Liver (tissue), 9 donors: ENCODE results near the gene ARVCF. TPM values are rescaled to one million over a fixed set of nuclear protein-coding genes. Genes with fewer than 3 reads are reported as not detected.

Source experiments
- DNase-seq: peaks from one replicate; pipeline ENCODE4 v3.0.0-alpha.2; 2017; ENCODE audit warnings: low spot score
- H3K27ac ChIP-seq, 2 donors: one replicate each; pipeline ENCODE4 v1.7.0; 2013; ENCODE audit warnings: inconsistent platforms in 2 of 2, low read length in 2 of 2, control low read depth in 1 of 2, low read depth in 1 of 2, mild to moderate bottlenecking in 1 of 2
- H3K27me3 ChIP-seq, 4 donors: one replicate each; pipeline versions ENCODE4 v1.6.1 to v1.7.0; 2013; ENCODE audit warnings: low read length in 3 of 4, inconsistent platforms in 1 of 4, mild to moderate bottlenecking in 1 of 4, moderate library complexity in 1 of 4; ENCODE audit not compliant: control insufficient read depth in 4 of 4, insufficient read depth in 4 of 4
- H3K36me3 ChIP-seq, 4 donors: one replicate each; pipeline versions ENCODE4 v1.6.1 to v1.7.0; 2013; ENCODE audit warnings: low read length in 3 of 4, mild to moderate bottlenecking in 3 of 4, low read depth in 1 of 4, moderate library complexity in 1 of 4; ENCODE audit not compliant: control insufficient read depth in 4 of 4, insufficient read depth in 3 of 4
- H3K4me1 ChIP-seq, 4 donors: one replicate each; pipeline versions ENCODE4 v1.6.1 to v1.7.0; 2013; ENCODE audit warnings: low read length in 3 of 4, mild to moderate bottlenecking in 3 of 4, moderate library complexity in 1 of 4; ENCODE audit not compliant: control insufficient read depth in 4 of 4, insufficient read depth in 4 of 4
- H3K4me3 ChIP-seq, 3 donors: one replicate each; pipeline versions ENCODE4 v1.6.1 to v1.7.0; 2013; ENCODE audit warnings: low read length in 3 of 3, control low read depth in 1 of 3, low read depth in 1 of 3, mild to moderate bottlenecking in 1 of 3
- H3K9ac ChIP-seq, 2 donors: one replicate each; pipeline ENCODE4 v1.7.0; 2013; ENCODE audit warnings: low read length in 2 of 2, mild to moderate bottlenecking in 2 of 2, moderate library complexity in 2 of 2, control low read depth in 1 of 2, low read depth in 1 of 2
- H3K9me3 ChIP-seq, 4 donors: one replicate each; pipeline versions ENCODE4 v1.6.1 to v1.7.0; 2013; ENCODE audit warnings: low read length in 3 of 4; ENCODE audit not compliant: control insufficient read depth in 4 of 4
- ATF3 ChIP-seq: IDR thresholded peaks from 2 replicates; pipeline ENCODE4 v1.6.1; 2016; ENCODE audit warnings: antibody characterized with exemption
- CTCF ChIP-seq: fragments of 150-350 bp; IDR thresholded peaks from 2 replicates; pipeline ENCODE4 v1.5.1; 2017; ENCODE audit warnings: improper control_type of control experiment, low read depth, low read length; ENCODE audit not compliant: missing input control
- EGR1 ChIP-seq, 2 donors: IDR thresholded peaks; 2 replicates each; pipeline ENCODE4 v1.6.1; 2016 to 2018; ENCODE audit warnings: antibody characterized with exemption in 2 of 2, low read depth in 2 of 2
- FOXA1 ChIP-seq: IDR thresholded peaks from 2 replicates; pipeline ENCODE4 v1.6.1; 2016; ENCODE audit warnings: antibody characterized with exemption
- FOXA2 ChIP-seq: IDR thresholded peaks from 2 replicates; pipeline ENCODE4 v1.6.1; 2016; ENCODE audit warnings: antibody characterized with exemption
- GABPA ChIP-seq, 2 donors: IDR thresholded peaks in 1 of 2; conservative IDR thresholded peaks in 1 of 2; 2 replicates each; pipeline ENCODE4 v1.6.1; 2016; ENCODE audit warnings: antibody characterized with exemption in 2 of 2, mild to moderate bottlenecking in 1 of 2, moderate library complexity in 1 of 2
- HNF4A ChIP-seq, 2 donors: conservative IDR thresholded peaks; 2 replicates each; pipeline ENCODE4 v1.6.1; 2016; ENCODE audit warnings: antibody characterized with exemption in 2 of 2, mild to moderate bottlenecking in 2 of 2
- HNF4G ChIP-seq: IDR thresholded peaks from 2 replicates; pipeline ENCODE4 v1.6.1; 2016; ENCODE audit warnings: antibody characterized with exemption
- JUND ChIP-seq, 2 donors: IDR thresholded peaks; 2 replicates each; pipeline ENCODE4 v1.6.1; 2016; ENCODE audit warnings: antibody characterized with exemption in 2 of 2
- NR2F2 ChIP-seq: IDR thresholded peaks from 2 replicates; pipeline ENCODE4 v1.6.1; 2016; ENCODE audit warnings: antibody characterized with exemption
- RAD21 ChIP-seq, 2 donors: IDR thresholded peaks; 2 replicates each; pipeline ENCODE4 v1.6.1; 2016; ENCODE audit warnings: antibody characterized with exemption in 2 of 2, mild to moderate bottlenecking in 2 of 2
- RXRA ChIP-seq, 2 donors: IDR thresholded peaks; 2 replicates each; pipeline ENCODE4 v1.6.1; 2017 to 2018; ENCODE audit warnings: antibody characterized with exemption in 2 of 2, mild to moderate bottlenecking in 1 of 2
- SP1 ChIP-seq: IDR thresholded peaks from 2 replicates; pipeline ENCODE4 v1.6.1; 2018; ENCODE audit warnings: antibody characterized with exemption, mild to moderate bottlenecking
- TAF1 ChIP-seq: conservative IDR thresholded peaks from 2 replicates; pipeline ENCODE4 v1.6.1; 2016; ENCODE audit warnings: antibody characterized with exemption, mild to moderate bottlenecking
- YY1 ChIP-seq: IDR thresholded peaks from 2 replicates; pipeline ENCODE4 v1.6.1; 2016; ENCODE audit warnings: antibody characterized with exemption, mild to moderate bottlenecking
- WGBS: extraction: QIAGEN DNeasy Blood & Tissue Kit; methylation state at CpG from one replicate; pipeline ENCODE4 v1.1.7; 2013; 5-methylcytosine and 5-hydroxymethylcytosine counted together
- polyA plus RNA-seq, 2 donors: library from polyadenylated mRNA; stranded (reverse) in 1 of 2; unstranded in 1 of 2; fragments of 200-250 nt in 1 of 2; fragments of >200 nt in 1 of 2; fragmentation: Nextera tagmentation in 1 of 2; extraction: Ambion mirVana in 1 of 2; gene quantifications; one replicate each; pipeline versions ENCODE4 v1.2.1 to v1.2.3, GENCODE V29; 2013 to 2015
- total RNA-seq, 2 donors: library from RNA; depleted of rRNA; stranded (reverse); fragments of >200 nt; gene quantifications; one replicate each; pipeline ENCODE4 v1.2.3, GENCODE V29; 2014
- TF ChIP-seq, protein P1 (sequence below): IDR thresholded peaks from 2 replicates; pipeline ENCODE4 v1.6.1; 2016; ENCODE audit warnings: antibody characterized with exemption, mild to moderate bottlenecking
- TF ChIP-seq, protein P2 (sequence below): IDR thresholded peaks from 2 replicates; pipeline ENCODE4 v1.6.1; 2016; ENCODE audit warnings: antibody characterized with exemption
- TF ChIP-seq, protein P3 (sequence below): IDR thresholded peaks from 2 replicates; pipeline ENCODE4 v1.6.1; 2016; ENCODE audit warnings: antibody characterized with exemption
- donor health status: healthy.
- donor health status: healthy.
- donor health status: healthy.
- donor health status: healthy.
- donor health status: healthy.

The ARVCF gene
- total and polyA plus RNA-seq, 4 donors: 3.8 to 48.8 (median 26.1) TPM

GRCh38 chr22:20022231-20022977 lies 5.8 kb upstream of the ARVCF start:
- H3K9ac ChIP-seq: peak overlapping the region in 1 of 2 donors; percentile 82
- no peak for DNase-seq
- WGBS: 90% methylated on average over 11 of the region's 11 CpGs

More at GRCh38 chr22:20022231-20022977, 5.8 kb upstream of the ARVCF start:
- H3K4me3 ChIP-seq: peak overlapping the region in 2 of 3 donors; percentile 85 to 95
- H3K9me3 ChIP-seq: no peaks in the 10 kb centered on the region
- H3K27me3 ChIP-seq: no peaks in the 10 kb centered on the region
- H3K4me1 ChIP-seq: peaks cover 6 to 40% (median 27%) of the 10 kb centered on the region in 4 donors
- H3K36me3 ChIP-seq: peaks cover 0 to 3% (median 0%) of the 10 kb centered on the region in 4 donors
- TF ChIP-seq RAD21 (IDR thresholded peaks at IDR 0.05) (no peak), FOXA1 (no peak), HNF4A (conservative IDR thresholded peaks at IDR 0.05) (no peak), ATF3 (no peak), YY1 (no peak), FOXA2 (no peak), EGR1 (IDR thresholded peaks at IDR 0.05; ENCODE audit: low read depth in 2 of 2) (no peak), CTCF (no peak), TAF1 (no peak), RXRA (IDR thresholded peaks at IDR 0.05) (no peak), HNF4G (no peak), SP1 (no peak), GABPA (IDR thresholded peaks at IDR 0.05 in 1 of 2, conservative IDR thresholded peaks at IDR 0.05 in 1 of 2) (no peak), NR2F2 (no peak), JUND (IDR thresholded peaks at IDR 0.05) (no peak)
- TF ChIP-seq, protein P1, sequence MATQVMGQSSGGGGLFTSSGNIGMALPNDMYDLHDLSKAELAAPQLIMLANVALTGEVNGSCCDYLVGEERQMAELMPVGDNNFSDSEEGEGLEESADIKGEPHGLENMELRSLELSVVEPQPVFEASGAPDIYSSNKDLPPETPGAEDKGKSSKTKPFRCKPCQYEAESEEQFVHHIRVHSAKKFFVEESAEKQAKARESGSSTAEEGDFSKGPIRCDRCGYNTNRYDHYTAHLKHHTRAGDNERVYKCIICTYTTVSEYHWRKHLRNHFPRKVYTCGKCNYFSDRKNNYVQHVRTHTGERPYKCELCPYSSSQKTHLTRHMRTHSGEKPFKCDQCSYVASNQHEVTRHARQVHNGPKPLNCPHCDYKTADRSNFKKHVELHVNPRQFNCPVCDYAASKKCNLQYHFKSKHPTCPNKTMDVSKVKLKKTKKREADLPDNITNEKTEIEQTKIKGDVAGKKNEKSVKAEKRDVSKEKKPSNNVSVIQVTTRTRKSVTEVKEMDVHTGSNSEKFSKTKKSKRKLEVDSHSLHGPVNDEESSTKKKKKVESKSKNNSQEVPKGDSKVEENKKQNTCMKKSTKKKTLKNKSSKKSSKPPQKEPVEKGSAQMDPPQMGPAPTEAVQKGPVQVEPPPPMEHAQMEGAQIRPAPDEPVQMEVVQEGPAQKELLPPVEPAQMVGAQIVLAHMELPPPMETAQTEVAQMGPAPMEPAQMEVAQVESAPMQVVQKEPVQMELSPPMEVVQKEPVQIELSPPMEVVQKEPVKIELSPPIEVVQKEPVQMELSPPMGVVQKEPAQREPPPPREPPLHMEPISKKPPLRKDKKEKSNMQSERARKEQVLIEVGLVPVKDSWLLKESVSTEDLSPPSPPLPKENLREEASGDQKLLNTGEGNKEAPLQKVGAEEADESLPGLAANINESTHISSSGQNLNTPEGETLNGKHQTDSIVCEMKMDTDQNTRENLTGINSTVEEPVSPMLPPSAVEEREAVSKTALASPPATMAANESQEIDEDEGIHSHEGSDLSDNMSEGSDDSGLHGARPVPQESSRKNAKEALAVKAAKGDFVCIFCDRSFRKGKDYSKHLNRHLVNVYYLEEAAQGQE: no peak
- TF ChIP-seq, protein P2, sequence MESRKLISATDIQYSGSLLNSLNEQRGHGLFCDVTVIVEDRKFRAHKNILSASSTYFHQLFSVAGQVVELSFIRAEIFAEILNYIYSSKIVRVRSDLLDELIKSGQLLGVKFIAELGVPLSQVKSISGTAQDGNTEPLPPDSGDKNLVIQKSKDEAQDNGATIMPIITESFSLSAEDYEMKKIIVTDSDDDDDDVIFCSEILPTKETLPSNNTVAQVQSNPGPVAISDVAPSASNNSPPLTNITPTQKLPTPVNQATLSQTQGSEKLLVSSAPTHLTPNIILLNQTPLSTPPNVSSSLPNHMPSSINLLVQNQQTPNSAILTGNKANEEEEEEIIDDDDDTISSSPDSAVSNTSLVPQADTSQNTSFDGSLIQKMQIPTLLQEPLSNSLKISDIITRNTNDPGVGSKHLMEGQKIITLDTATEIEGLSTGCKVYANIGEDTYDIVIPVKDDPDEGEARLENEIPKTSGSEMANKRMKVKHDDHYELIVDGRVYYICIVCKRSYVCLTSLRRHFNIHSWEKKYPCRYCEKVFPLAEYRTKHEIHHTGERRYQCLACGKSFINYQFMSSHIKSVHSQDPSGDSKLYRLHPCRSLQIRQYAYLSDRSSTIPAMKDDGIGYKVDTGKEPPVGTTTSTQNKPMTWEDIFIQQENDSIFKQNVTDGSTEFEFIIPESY: no peak
- TF ChIP-seq, protein P3, sequence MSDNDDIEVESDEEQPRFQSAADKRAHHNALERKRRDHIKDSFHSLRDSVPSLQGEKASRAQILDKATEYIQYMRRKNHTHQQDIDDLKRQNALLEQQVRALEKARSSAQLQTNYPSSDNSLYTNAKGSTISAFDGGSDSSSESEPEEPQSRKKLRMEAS: no peak
- H3K27ac ChIP-seq: peak overlapping the region; percentile 86 to 88
